H1 (cell line): ENCODE measurements around the gene GFOD1.

Source experiments
- BRCA1 ChIP-seq: IDR thresholded peaks from 2 replicates; pipeline ENCODE4 v1.6.1; 2012; ENCODE audit warnings: low read depth, low read length, improper control_type of control experiment
- CTCF ChIP-seq, 3 experiments: IDR thresholded peaks; 1 replicate in 2 of 3; 2 replicates in 1 of 3; pipeline versions ENCODE4 v1.5.1 to v1.6.1; 2011; ENCODE audit warnings: low read length in 3 of 3, mild to moderate bottlenecking in 3 of 3, inconsistent platforms in 2 of 3, low read depth in 1 of 3, moderate library complexity in 1 of 3; ENCODE audit not compliant: insufficient read depth in 1 of 3; ENCODE audit errors: control extremely low read depth in 1 of 3
- GTF2F1 ChIP-seq: IDR thresholded peaks from 2 replicates; pipeline ENCODE4 v1.6.1; 2012; ENCODE audit warnings: low read depth, low read length, improper control_type of control experiment, borderline replicate concordance
- POLR2A ChIP-seq, 2 experiments: IDR thresholded peaks; 1 replicate in 1 of 2; 2 replicates in 1 of 2; pipeline ENCODE4 v1.6.1; 2011; ENCODE audit warnings: low read depth in 2 of 2, low read length in 2 of 2, mild to moderate bottlenecking in 2 of 2; ENCODE audit errors: control extremely low read depth in 1 of 2
- POLR2AphosphoS5 ChIP-seq: IDR thresholded peaks from 2 replicates; pipeline ENCODE4 v1.6.1; 2011; ENCODE audit warnings: low read depth, low read length
- ZNF274 ChIP-seq: IDR thresholded peaks from 2 replicates; pipeline ENCODE4 v1.7.0; 2012; ENCODE audit warnings: low read length, borderline replicate concordance; ENCODE audit errors: extremely low read depth

- TF ChIP-seq CTCF (IDR thresholded peaks at IDR 0.05; ENCODE audit: control extremely low read depth in 1 of 3, insufficient read depth in 1 of 3, low read depth in 1 of 3, low read length in 3 of 3) (no peak), ZNF274 (no peak), POLR2AphosphoS5 (no peak), POLR2A (IDR thresholded peaks at IDR 0.05; ENCODE audit: control extremely low read depth in 1 of 2, low read depth in 2 of 2, low read length in 2 of 2) (no peak), BRCA1 (no peak), GTF2F1 (no peak)
Measured at GRCh38 chr6:13535306-13535705, 47.9 kb upstream of the GFOD1 start.
